Ectodermal cell (in vitro differentiated cells): ENCODE data around the gene PTGDS.
"Not testable (repeated sequence)": the region's sequence is repeated elsewhere in the genome, so short reads cannot be mapped to it uniquely, and the experiment has no call there.

Experiments
- H3K27ac ChIP-seq: 2 replicates; pipeline ENCODE4 v1.7.0; 2013; ENCODE audit warnings: mild to moderate bottlenecking, low read depth, low read length; ENCODE audit not compliant: insufficient read depth, poor library complexity, severe bottlenecking
- H3K27me3 ChIP-seq: 2 replicates; pipeline ENCODE4 v1.7.0; 2013; ENCODE audit warnings: mild to moderate bottlenecking, low read length; ENCODE audit not compliant: insufficient read depth, control insufficient read depth, poor library complexity, severe bottlenecking
- H3K36me3 ChIP-seq: one replicate; pipeline ENCODE4 v1.7.0; 2013; ENCODE audit warnings: low read length; ENCODE audit not compliant: control insufficient read depth, insufficient read depth
- H3K4me1 ChIP-seq: one replicate; pipeline ENCODE4 v1.7.0; 2013; ENCODE audit warnings: low read length; ENCODE audit not compliant: control insufficient read depth, insufficient read depth
- H3K4me3 ChIP-seq: 2 replicates; pipeline ENCODE4 v1.7.0; 2013; ENCODE audit warnings: low read depth, low read length, control low read depth; ENCODE audit not compliant: insufficient read depth
- H3K9me3 ChIP-seq: 2 replicates; pipeline ENCODE4 v1.7.0; 2013; ENCODE audit warnings: mild to moderate bottlenecking, low read length, moderate library complexity; ENCODE audit not compliant: control insufficient read depth
- WGBS, 2 experiments: methylation state at CpG; one replicate each; pipeline ENCODE4 v1.1.7; 2013; ENCODE audit warnings: missing lambda C conversion rate in 2 of 2; 5-methylcytosine and 5-hydroxymethylcytosine counted together

Gene PTGDS

GRCh38 chr9:137000177-137000930 lies 23.1 kb downstream of the PTGDS start:
- 89 to 93% methylated on average over 10 of the region's 10 CpGs for WGBS, 2 experiments
- no peak overlapping the region for H3K4me3 ChIP-seq
- peaks cover 13% of the 10 kb centered on the region for H3K4me1 ChIP-seq
- H3K27ac ChIP-seq, result no peak overlapping the region
- peaks cover 10% of the 10 kb centered on the region for H3K27me3 ChIP-seq
- H3K9me3 ChIP-seq, result no peaks in the 10 kb centered on the region
- H3K36me3 ChIP-seq, result no peaks in the 10 kb centered on the region

- peaks cover 3% of the 10 kb centered on the region for H3K4me1 ChIP-seq
- no peaks in the 10 kb centered on the region for H3K9me3 ChIP-seq
- WGBS, 2 experiments, result 91 to 92% methylated on average over 18 to 20 of the region's 20 CpGs
- no peaks in the 10 kb centered on the region for H3K36me3 ChIP-seq
- no peak overlapping the region for H3K4me3 ChIP-seq
- no peak overlapping the region for H3K27ac ChIP-seq
- H3K27me3 ChIP-seq, result no peaks in the 10 kb centered on the region
These were observed 24.7 kb downstream of the PTGDS start for GRCh38 chr9:137001857-137002645.

DNA sequence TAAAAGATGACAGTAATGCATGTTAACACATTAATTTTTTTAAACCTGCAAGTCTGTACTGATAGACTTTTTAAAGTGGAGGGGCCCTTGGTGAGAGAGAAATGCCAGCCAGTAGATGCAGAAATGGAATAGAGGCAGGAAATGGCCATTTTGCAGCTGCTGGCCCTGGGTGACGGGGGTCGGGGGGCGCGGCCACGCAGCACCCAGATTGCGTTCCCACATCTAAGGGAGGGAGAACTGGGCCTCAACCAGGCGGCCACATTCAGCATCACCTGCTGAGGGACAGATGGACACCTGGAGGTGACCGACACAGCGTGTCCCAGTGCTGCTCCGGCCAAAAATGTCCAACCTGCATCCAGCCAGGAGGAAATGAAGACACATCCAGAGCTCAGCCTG lies 25.3 kb downstream of the PTGDS start:
- H3K9me3 ChIP-seq, result no peaks in the 10 kb centered on the region
- no peak overlapping the region for H3K27ac ChIP-seq
- H3K4me3 ChIP-seq, result no peak overlapping the region
- no peaks in the 10 kb centered on the region for H3K36me3 ChIP-seq
- WGBS, 2 experiments, result 93 to 94% methylated on average over 10 of the region's 10 CpGs
- H3K27me3 ChIP-seq, result no peaks in the 10 kb centered on the region
- peaks cover 4% of the 10 kb centered on the region for H3K4me1 ChIP-seq

DNA sequence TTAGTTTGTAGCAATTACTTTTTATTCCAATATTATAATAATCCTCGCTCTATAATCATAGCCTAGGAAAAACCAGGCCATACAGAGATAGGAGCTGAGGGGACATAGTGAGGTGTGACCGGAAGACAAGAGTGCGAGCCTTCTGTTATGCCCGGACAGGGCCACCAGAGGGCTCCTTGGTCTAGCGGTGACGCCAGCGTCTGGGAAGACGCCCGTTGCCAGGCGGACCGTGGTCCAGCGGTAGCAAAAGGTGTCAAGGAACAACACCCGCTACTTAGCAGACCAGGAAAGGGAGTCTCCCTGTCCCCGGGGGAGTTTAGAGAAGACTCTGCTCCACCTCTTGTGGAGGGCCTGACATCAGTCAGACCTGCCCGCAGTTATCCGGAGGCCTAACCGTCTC lies 27.0 kb downstream of the PTGDS start:
- not testable (repeated sequence) for H3K27me3 ChIP-seq, H3K4me3 ChIP-seq, H3K4me1 ChIP-seq, H3K36me3 ChIP-seq, H3K9me3 ChIP-seq, H3K27ac ChIP-seq
- WGBS, 2 experiments, result 50 to 51% methylated on average over 16 of the region's 17 CpGs

DNA sequence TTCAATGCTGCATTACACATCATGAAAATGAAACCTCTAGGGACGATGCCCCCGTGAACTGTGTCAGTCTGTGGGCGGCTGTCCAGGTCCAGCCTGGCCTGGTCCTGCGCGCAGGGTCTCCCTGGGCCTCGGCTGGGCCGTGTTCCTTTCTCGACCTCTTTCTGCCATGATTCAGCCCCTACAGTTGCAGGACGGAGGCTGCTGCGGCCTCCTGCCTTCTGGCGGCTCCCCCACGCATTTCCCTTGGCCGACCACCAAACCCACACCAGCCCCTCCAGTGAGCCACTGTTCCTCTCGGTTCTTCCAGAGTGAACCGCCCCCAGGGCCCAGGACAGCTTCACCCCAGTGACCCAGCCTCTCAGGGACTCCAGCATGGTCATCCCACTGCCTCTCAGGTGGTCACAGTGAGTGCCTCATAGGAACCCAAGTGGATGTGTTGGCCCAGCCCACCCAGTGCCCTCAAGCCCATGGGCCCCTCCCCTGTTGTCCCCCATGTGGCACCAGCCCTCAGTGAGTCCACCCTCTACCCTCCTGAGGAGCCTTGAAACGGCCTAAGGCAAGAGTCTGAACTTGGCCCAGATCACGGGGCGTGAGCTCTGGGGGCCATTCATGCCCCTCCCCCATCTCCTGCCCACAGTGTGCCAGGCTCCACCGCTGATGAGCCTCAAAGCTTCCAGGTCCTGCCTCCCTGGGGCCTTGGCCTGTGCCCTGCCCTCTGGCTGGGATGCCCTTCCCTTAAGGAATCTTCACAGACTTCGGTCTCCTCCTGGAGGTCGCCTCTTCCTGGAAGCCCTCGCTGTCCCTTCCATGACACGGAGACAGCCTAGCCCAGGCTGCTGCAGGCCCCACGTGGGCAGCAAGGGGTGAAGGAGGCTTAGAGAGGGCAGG lies 29.1 kb downstream of the PTGDS start:
- 94 to 96% methylated on average over 24 of the region's 24 CpGs for WGBS, 2 experiments
- H3K27ac ChIP-seq, result no peak overlapping the region
- H3K36me3 ChIP-seq, result no peaks in the 10 kb centered on the region
- no peak overlapping the region for H3K4me3 ChIP-seq
- H3K9me3 ChIP-seq, result no peaks in the 10 kb centered on the region
- peaks cover 7% of the 10 kb centered on the region for H3K4me1 ChIP-seq
- H3K27me3 ChIP-seq, result no peaks in the 10 kb centered on the region

GRCh38 chr9:137007108-137007815 lies 30.0 kb downstream of the PTGDS start:
- Histone ChIP-seq H3K27me3 (no peaks in the 10 kb centered on the region), H3K27ac (no peak overlapping the region), H3K4me3 (no peak overlapping the region), H3K9me3 (no peaks in the 10 kb centered on the region), H3K4me1 (peaks cover 7% of the 10 kb centered on the region), H3K36me3 (no peaks in the 10 kb centered on the region)
- 86 to 87% methylated on average over 30 of the region's 30 CpGs for WGBS, 2 experiments

DNA sequence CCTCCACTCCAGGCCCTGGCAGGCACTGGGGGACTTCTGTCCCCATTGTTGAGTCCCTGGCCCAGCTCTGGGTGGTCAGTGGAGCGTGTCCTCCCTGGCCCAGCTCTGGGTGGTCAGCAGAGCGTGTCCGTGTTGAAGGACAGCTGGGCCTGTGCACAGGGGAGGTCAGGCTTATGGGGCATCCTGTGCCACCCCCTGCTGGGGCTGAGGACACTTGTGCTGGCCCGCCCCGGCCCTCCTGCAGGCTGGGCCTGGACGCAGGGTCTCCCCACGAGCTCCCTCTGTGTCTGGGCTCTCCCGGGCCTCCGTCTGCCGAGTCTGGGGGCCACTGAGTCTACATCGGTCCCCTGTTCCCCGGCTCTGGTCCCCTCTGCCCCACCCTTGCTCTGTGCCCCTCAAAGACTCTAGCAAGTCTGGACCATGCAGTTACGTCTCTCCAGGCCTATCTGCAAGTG lies 30.5 kb downstream of the PTGDS start:
- Histone ChIP-seq H3K9me3 (no peaks in the 10 kb centered on the region), H3K36me3 (no peaks in the 10 kb centered on the region), H3K4me3 (no peak overlapping the region), H3K27me3 (no peaks in the 10 kb centered on the region), H3K4me1 (peaks cover 7% of the 10 kb centered on the region), H3K27ac (no peak overlapping the region)
- WGBS, 2 experiments, result 90 to 91% methylated on average over 13 of the region's 13 CpGs

DNA sequence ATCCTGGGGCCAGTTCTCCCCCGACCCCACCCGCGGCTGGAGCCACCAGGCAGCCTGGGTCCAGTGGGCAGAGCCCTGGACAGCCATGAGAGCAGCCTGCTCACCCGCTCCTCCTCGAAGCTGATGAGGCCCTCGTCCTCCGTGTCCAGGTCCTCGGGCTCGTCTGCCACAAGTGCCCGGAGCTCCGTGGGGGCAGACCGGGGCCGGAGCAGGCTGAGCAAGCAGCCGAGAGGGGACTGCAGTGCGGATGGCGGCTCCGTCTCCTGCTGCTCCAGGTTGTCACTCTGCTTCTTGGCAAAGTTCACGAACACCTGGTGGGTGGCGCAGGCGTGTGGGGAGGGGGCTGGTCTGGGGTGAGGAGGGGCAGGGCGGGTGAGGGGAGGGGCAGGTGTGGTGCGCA lies 31.0 kb downstream of the PTGDS start:
- Histone ChIP-seq H3K27ac (no peak overlapping the region), H3K36me3 (no peaks in the 10 kb centered on the region), H3K4me1 (peaks cover 7% of the 10 kb centered on the region), H3K9me3 (no peaks in the 10 kb centered on the region), H3K27me3 (no peaks in the 10 kb centered on the region), H3K4me3 (no peak overlapping the region)
- 92% methylated on average over 22 of the region's 22 CpGs for WGBS, 2 experiments

DNA sequence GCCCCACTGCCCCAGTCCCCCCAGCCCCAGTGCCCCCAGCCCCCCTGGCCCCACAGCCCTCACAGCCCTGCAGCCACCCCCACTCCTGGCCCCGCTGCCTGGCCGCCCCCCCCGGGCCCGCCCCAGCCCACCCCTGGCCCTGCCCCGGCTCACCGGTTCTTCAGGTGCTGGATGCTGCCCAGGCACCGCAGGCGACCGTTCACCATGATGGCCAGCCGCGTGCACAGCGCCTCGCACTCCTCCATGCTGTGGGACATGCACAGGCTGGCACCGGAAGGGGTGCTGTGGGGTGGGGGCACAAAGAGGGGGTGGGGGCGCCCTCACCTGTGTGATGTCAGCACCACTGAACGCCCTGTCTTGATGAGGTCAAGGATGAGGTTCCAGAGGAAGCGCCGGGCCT lies 31.9 kb downstream of the PTGDS start:
- no peak overlapping the region for H3K4me3 ChIP-seq
- H3K9me3 ChIP-seq, result no peaks in the 10 kb centered on the region
- H3K36me3 ChIP-seq, result no peaks in the 10 kb centered on the region
- H3K27ac ChIP-seq, result no peak overlapping the region
- peaks cover 7% of the 10 kb centered on the region for H3K4me1 ChIP-seq
- H3K27me3 ChIP-seq, result no peaks in the 10 kb centered on the region
- 94 to 95% methylated on average over 18 of the region's 18 CpGs for WGBS, 2 experiments
